Measurements from ENCODE around the gene KCNK17. TPM values are rescaled to one million over a fixed set of nuclear protein-coding genes. Genes with fewer than 3 reads are reported as not detected.

The KCNK17 gene
- polyA plus RNA-seq, 10 donors: 0.14 to 2.8 (median 0.46) TPM

GRCh38 chr6:39338397-39338796 is 24.2 kb upstream of the KCNK17 start:
- DNase-seq: no peak

GRCh38 chr6:39335780-39336545 is 21.7 kb upstream of the KCNK17 start:
- no peak for DNase-seq

GRCh38 chr6:39333644-39334438 is 19.6 kb upstream of the KCNK17 start:
- no peak for DNase-seq

GRCh38 chr6:39330476-39330875 is 16.3 kb upstream of the KCNK17 start:
- DNase-seq: no peak

GRCh38 chr6:39330057-39330456 is 15.8 kb upstream of the KCNK17 start:
- no peak for DNase-seq

GRCh38 chr6:39328066-39328465 is 13.8 kb upstream of the KCNK17 start:
- no peak for DNase-seq

- no peak for DNase-seq
Measured at GRCh38 chr6:39327507-39327906, 13.3 kb upstream of the KCNK17 start.

GRCh38 chr6:39322306-39322850 is 8.2 kb upstream of the KCNK17 start, which contains the start of gene KCNK16:
Gene KCNK16, minus strand, starts transcription at chr6:39322702. Its CDS starts 162 bp downstream, at chr6:39322540.
- no peak for DNase-seq

- DNase-seq: no peak
Measured at GRCh38 chr6:39321761-39322160, 7.5 kb upstream of the KCNK17 start.

- DNase-seq: no peak
Measured at GRCh38 chr6:39320363-39320984, 6.3 kb upstream of the KCNK17 start.

GRCh38 chr6:39319621-39320362 is 5.6 kb upstream of the KCNK17 start:
- no peak for DNase-seq

- no peak for DNase-seq
Measured at GRCh38 chr6:39317256-39317655, 3.0 kb upstream of the KCNK17 start.

GRCh38 chr6:39313526-39314272 is 520 bp downstream of the KCNK17 start:
- DNase-seq: no peak

GRCh38 chr6:39312912-39313525 is 1.2 kb downstream of the KCNK17 start:
- peak; percentile 28 to 32 (median 31) for DNase-seq

GRCh38 chr6:39310542-39310941 is 3.7 kb downstream of the KCNK17 start:
- no peak for DNase-seq

GRCh38 chr6:39309942-39310531 is 4.2 kb downstream of the KCNK17 start:
- peak; percentile 44 to 64 (median 53) for DNase-seq

- no peak for DNase-seq
Measured at GRCh38 chr6:39307462-39307861, 6.8 kb downstream of the KCNK17 start.

- DNase-seq: no peak
Measured at GRCh38 chr6:39304951-39305350, 9.3 kb downstream of the KCNK17 start.

- DNase-seq: no peak
Measured at GRCh38 chr6:39303425-39304153, 10.6 kb downstream of the KCNK17 start.
